HepG2 (cell line): ENCODE results near the gene DNAJA3. TPM values are rescaled to one million over a fixed set of nuclear protein-coding genes. Genes with fewer than 3 reads are reported as not detected.

ENCODE experiments used
- CREM ChIP-seq, 2 experiments: sonication (generic) in 1 of 2; formaldehyde crosslinking in 1 of 2; IDR thresholded peaks; 2 replicates each; pipeline versions ENCODE4 v1.4.0 to v1.6.1; 2016 to 2020; ENCODE audit warnings: antibody characterized with exemption in 1 of 2, mild to moderate bottlenecking in 1 of 2, missing genetic modification reagents in 1 of 2
- FIP1L1 ChIP-seq: fragments of 200-400 bp; formaldehyde crosslinking; IDR thresholded peaks from 2 replicates; pipeline ENCODE4 v1.6.1; 2018; ENCODE audit warnings: low read depth, mild to moderate bottlenecking, low read length, moderate library complexity, borderline replicate concordance; ENCODE audit not compliant: insufficient read depth
- FOXK2 ChIP-seq: fragments of 450-650 bp; IDR thresholded peaks from 2 replicates; pipeline ENCODE4 v1.6.1; 2016
- HHEX ChIP-seq: IDR thresholded peaks from 2 replicates; pipeline ENCODE4 v1.6.1; 2016; ENCODE audit warnings: control low read depth
- HMG20A ChIP-seq: IDR thresholded peaks from 2 replicates; pipeline ENCODE4 v1.6.1; 2016; ENCODE audit warnings: borderline replicate concordance
- MAZ ChIP-seq, 2 experiments: sonication (generic) in 1 of 2; formaldehyde crosslinking in 1 of 2; IDR thresholded peaks; 2 replicates each; pipeline versions ENCODE4 v1.5.0 to v1.6.1; 2012 to 2020; ENCODE audit warnings: low read depth in 2 of 2, mild to moderate bottlenecking in 2 of 2, borderline replicate concordance in 1 of 2, improper control_type of control experiment in 1 of 2, low read length in 1 of 2, missing genetic modification reagents in 1 of 2, moderate library complexity in 1 of 2
- MEIS2 ChIP-seq: sonication (generic); formaldehyde crosslinking; IDR thresholded peaks from 2 replicates; pipeline ENCODE4 v1.9.0; 2021; ENCODE audit warnings: mild to moderate bottlenecking, missing genetic modification reagents
- POLR2G ChIP-seq: fragments of 200-400 bp; formaldehyde crosslinking; IDR thresholded peaks from 2 replicates; pipeline ENCODE4 v1.6.1; 2018; ENCODE audit warnings: mild to moderate bottlenecking, low read depth, low read length, moderate library complexity
- RFX3 ChIP-seq: IDR thresholded peaks from 2 replicates; pipeline ENCODE4 v1.6.1; 2016; ENCODE audit warnings: missing biosample characterization, missing genetic modification reagents
- RNF2 ChIP-seq: fragments of 450-650 bp; conservative IDR thresholded peaks from 2 replicates; pipeline ENCODE4 v1.6.1; 2016; ENCODE audit warnings: low read depth
- RXRB ChIP-seq: IDR thresholded peaks from 2 replicates; pipeline ENCODE4 v1.6.1; 2016; ENCODE audit warnings: borderline replicate concordance, missing genetic modification reagents, missing compliant biosample characterization
- SIX4 ChIP-seq: sonication (generic); formaldehyde crosslinking; IDR thresholded peaks from 2 replicates; pipeline ENCODE4 v1.4.0; 2020; ENCODE audit warnings: missing genetic modification reagents
- STAG1 ChIP-seq: sonication (generic); formaldehyde crosslinking; IDR thresholded peaks from 2 replicates; pipeline ENCODE4 v1.4.0; 2020; ENCODE audit warnings: missing genetic modification reagents
- ZBTB38 ChIP-seq: sonication (generic); formaldehyde crosslinking; IDR thresholded peaks from 2 replicates; pipeline ENCODE4 v1.5.1; 2020; ENCODE audit warnings: mild to moderate bottlenecking, missing genetic modification reagents
- ZNF224 ChIP-seq: sonication (generic); formaldehyde crosslinking; IDR thresholded peaks from 2 replicates; pipeline ENCODE4 v1.5.0; 2020; ENCODE audit warnings: mild to moderate bottlenecking, missing genetic modification reagents
- ZNF251 ChIP-seq: sonication (generic); formaldehyde crosslinking; IDR thresholded peaks from 2 replicates; pipeline ENCODE4 v1.9.0; 2021; ENCODE audit warnings: mild to moderate bottlenecking, missing genetic modification reagents
- ZNF256 ChIP-seq: sonication (generic); formaldehyde crosslinking; conservative IDR thresholded peaks from 2 replicates; pipeline ENCODE4 v1.4.0; 2020; ENCODE audit warnings: missing genetic modification reagents
- ZNF30 ChIP-seq: sonication (generic); formaldehyde crosslinking; IDR thresholded peaks from 2 replicates; pipeline ENCODE4 v1.5.0; 2020; ENCODE audit warnings: mild to moderate bottlenecking, missing genetic modification reagents
- ZNF562 ChIP-seq: sonication (generic); formaldehyde crosslinking; IDR thresholded peaks from 2 replicates; pipeline ENCODE4 v1.8.0; 2022; ENCODE audit warnings: missing genetic modification reagents, borderline replicate concordance
- ZNF614 ChIP-seq: IDR thresholded peaks from 2 replicates; pipeline ENCODE4 v1.6.1; 2018; ENCODE audit warnings: missing biosample characterization, missing genetic modification reagents, inconsistent platforms, borderline replicate concordance
- ZNF7 ChIP-seq: IDR thresholded peaks from 2 replicates; pipeline ENCODE4 v1.6.1; 2016; ENCODE audit warnings: missing biosample characterization, missing genetic modification reagents
- polyA plus RNA-seq, 8 experiments: library from polyadenylated mRNA; depleted of rRNA in 3 of 8; stranded (reverse) in 7 of 8; unstranded in 1 of 8; fragments of >200 nt; fragmentation: Illumina TruSeq in 4 of 8; extraction: Trizol in 4 of 8; gene quantifications; 2 replicates each; pipeline versions ENCODE4 v1.2.1 to v1.2.3, GENCODE V29; 2011 to 2016; ENCODE audit warnings: low read depth in 4 of 8, missing spikeins in 1 of 8, mixed read lengths in 1 of 8; ENCODE audit not compliant: insufficient read depth in 1 of 8
- total RNA-seq, 5 experiments: library from RNA; depleted of rRNA; stranded (reverse); fragments of >200 nt; fragmentation: Illumina TruSeq; extraction: Trizol; gene quantifications; 2 replicates each; pipeline ENCODE4 v1.2.3, GENCODE V29; 2016; ENCODE audit warnings: low read depth in 1 of 5
- TF ChIP-seq, protein P1 (sequence below): sonication (generic); formaldehyde crosslinking; IDR thresholded peaks from 2 replicates; pipeline ENCODE4 v1.8.0; 2023; ENCODE audit warnings: mild to moderate bottlenecking, missing genetic modification reagents
- TF ChIP-seq, protein P2 (sequence below): sonication (generic); formaldehyde crosslinking; IDR thresholded peaks from 2 replicates; pipeline ENCODE4 v1.4.0; 2020; ENCODE audit warnings: missing genetic modification reagents
- TF ChIP-seq, protein P3 (sequence below): sonication (generic); formaldehyde crosslinking; IDR thresholded peaks from 2 replicates; pipeline ENCODE4 v1.4.0; 2020; ENCODE audit warnings: missing genetic modification reagents, borderline replicate concordance
- TF ChIP-seq, protein P4 (sequence below): sonication (generic); formaldehyde crosslinking; IDR thresholded peaks from 2 replicates; pipeline ENCODE4 v1.4.0; 2020; ENCODE audit warnings: mild to moderate bottlenecking, missing genetic modification reagents

DNAJA3 gene
- total and polyA plus RNA-seq, 2 of the 13 experiments (the other 11 are each of a cell fraction or from before 2014, with no cell fraction given): 77.0 to 83.3 TPM

DNA sequence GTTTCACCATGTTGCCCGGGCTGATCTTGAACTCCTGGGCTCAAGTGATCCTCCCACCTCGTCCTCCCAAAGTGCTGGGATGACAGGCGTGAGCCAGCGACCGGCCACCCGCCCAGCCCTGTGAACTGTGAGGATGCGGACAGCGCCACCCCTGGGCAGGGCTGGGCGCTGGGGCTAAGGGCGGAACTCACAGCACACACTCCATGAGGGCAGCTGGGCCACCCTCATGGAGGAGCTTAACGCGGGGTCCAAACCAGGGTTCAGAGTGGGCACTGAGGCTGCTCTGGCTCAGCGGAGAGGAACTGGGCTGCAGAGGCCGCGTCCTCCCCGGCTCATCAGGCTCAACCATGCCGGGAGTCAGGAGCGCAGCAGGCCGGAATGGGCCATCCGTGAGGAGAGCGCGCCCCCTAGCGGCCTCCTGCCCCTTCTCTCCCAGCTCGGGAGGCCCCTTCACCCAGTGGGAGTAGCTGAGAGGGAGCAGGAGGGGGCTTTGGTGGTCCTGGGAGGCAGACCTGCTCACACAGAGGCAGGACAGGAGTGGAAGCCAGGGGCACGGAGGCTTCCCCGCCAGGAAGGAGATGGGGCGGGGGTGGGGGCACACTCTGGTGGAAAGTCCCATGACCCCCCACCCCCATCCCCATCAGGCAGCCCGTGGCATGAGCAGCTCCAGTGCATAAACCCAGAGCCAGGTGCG, 23.1 kb upstream of the DNAJA3 start (continued):
- TF ChIP-seq, protein P1, sequence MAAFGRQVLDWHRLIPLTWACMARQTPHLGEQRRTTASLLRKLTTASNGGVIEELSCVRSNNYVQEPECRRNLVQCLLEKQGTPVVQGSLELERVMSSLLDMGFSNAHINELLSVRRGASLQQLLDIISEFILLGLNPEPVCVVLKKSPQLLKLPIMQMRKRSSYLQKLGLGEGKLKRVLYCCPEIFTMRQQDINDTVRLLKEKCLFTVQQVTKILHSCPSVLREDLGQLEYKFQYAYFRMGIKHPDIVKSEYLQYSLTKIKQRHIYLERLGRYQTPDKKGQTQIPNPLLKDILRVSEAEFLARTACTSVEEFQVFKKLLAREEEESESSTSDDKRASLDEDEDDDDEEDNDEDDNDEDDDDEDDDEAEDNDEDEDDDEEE (CRISPR knock-in tag): no peak
- TF ChIP-seq ZNF224 (no peak), POLR2G (no peak), ZNF251 (CRISPR knock-in tag) (no peak), ZNF562 (no peak), CREM (IDR thresholded peaks at IDR 0.05) (no peak), CREM (CRISPR knock-in tag; IDR thresholded peaks at IDR 0.05) (no peak), ZBTB38 (peak; percentile 94), SIX4 (CRISPR knock-in tag) (no peak), MEIS2 (CRISPR knock-in tag) (no peak), RXRB (CRISPR knock-in tag) (peak; percentile 55; the same call in 1 of the 2 replicates), ZNF614 (no peak), FIP1L1 (no peak), ZNF30 (no peak), STAG1 (CRISPR knock-in tag) (peak; percentile 95), HMG20A (no peak), FOXK2 (no peak), RNF2 (no peak), HHEX (CRISPR knock-in tag) (no peak), ZNF256 (CRISPR knock-in tag) (no peak), MAZ (IDR thresholded peaks at IDR 0.05; ENCODE audit: borderline replicate concordance, low read depth, low read length) (no peak), MAZ (CRISPR knock-in tag; IDR thresholded peaks at IDR 0.05; ENCODE audit: low read depth) (0 out of 2 replicates have a peak, but pooled peaks have one; percentile 31), RFX3 (no peak), ZNF7 (CRISPR knock-in tag) (no peak)
- TF ChIP-seq, protein P2, sequence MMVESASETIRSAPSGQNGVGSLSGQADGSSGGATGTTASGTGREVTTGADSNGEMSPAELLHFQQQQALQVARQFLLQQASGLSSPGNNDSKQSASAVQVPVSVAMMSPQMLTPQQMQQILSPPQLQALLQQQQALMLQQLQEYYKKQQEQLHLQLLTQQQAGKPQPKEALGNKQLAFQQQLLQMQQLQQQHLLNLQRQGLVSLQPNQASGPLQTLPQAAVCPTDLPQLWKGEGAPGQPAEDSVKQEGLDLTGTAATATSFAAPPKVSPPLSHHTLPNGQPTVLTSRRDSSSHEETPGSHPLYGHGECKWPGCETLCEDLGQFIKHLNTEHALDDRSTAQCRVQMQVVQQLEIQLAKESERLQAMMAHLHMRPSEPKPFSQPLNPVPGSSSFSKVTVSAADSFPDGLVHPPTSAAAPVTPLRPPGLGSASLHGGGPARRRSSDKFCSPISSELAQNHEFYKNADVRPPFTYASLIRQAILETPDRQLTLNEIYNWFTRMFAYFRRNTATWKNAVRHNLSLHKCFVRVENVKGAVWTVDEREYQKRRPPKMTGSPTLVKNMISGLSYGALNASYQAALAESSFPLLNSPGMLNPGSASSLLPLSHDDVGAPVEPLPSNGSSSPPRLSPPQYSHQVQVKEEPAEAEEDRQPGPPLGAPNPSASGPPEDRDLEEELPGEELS (CRISPR knock-in tag): no peak
- TF ChIP-seq, protein P3, sequence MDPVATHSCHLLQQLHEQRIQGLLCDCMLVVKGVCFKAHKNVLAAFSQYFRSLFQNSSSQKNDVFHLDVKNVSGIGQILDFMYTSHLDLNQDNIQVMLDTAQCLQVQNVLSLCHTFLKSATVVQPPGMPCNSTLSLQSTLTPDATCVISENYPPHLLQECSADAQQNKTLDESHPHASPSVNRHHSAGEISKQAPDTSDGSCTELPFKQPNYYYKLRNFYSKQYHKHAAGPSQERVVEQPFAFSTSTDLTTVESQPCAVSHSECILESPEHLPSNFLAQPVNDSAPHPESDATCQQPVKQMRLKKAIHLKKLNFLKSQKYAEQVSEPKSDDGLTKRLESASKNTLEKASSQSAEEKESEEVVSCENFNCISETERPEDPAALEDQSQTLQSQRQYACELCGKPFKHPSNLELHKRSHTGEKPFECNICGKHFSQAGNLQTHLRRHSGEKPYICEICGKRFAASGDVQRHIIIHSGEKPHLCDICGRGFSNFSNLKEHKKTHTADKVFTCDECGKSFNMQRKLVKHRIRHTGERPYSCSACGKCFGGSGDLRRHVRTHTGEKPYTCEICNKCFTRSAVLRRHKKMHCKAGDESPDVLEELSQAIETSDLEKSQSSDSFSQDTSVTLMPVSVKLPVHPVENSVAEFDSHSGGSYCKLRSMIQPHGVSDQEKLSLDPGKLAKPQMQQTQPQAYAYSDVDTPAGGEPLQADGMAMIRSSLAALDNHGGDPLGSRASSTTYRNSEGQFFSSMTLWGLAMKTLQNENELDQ: no peak
- TF ChIP-seq, protein P4, sequence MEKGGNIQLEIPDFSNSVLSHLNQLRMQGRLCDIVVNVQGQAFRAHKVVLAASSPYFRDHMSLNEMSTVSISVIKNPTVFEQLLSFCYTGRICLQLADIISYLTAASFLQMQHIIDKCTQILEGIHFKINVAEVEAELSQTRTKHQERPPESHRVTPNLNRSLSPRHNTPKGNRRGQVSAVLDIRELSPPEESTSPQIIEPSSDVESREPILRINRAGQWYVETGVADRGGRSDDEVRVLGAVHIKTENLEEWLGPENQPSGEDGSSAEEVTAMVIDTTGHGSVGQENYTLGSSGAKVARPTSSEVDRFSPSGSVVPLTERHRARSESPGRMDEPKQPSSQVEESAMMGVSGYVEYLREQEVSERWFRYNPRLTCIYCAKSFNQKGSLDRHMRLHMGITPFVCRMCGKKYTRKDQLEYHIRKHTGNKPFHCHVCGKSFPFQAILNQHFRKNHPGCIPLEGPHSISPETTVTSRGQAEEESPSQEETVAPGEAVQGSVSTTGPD (CRISPR knock-in tag): no peak
